GM12874 (cell line): Measurements from ENCODE around the gene APOBR.

Experiments
- TF ChIP-seq, protein P1 (sequence below): IDR thresholded peaks from 2 replicates; pipeline ENCODE4 v1.5.1; 2011; ENCODE audit warnings: low read depth, mild to moderate bottlenecking, control low read depth, low read length, moderate library complexity; ENCODE audit not compliant: insufficient read depth

Gene APOBR

DNA sequence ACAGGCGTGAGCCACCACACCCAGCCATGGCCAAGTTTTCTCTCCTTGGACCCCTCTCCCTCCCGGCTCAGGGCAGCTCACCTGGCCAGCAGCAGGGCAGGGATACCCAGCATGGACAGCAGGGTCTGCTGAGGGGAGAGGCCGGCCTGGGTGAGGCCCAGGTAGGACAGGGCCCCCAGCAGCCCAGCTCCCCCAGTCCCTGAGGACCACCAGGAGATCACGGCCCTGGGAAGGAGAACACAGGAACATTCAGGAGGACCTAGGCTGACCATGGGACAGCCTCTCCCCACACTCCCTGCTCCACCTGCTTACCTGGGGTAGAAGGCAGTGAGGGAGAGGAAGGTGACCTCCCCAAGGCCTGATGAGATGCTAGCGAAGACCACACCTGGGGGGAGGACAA is 8.2 kb upstream of the APOBR start:
- TF ChIP-seq, protein P1, sequence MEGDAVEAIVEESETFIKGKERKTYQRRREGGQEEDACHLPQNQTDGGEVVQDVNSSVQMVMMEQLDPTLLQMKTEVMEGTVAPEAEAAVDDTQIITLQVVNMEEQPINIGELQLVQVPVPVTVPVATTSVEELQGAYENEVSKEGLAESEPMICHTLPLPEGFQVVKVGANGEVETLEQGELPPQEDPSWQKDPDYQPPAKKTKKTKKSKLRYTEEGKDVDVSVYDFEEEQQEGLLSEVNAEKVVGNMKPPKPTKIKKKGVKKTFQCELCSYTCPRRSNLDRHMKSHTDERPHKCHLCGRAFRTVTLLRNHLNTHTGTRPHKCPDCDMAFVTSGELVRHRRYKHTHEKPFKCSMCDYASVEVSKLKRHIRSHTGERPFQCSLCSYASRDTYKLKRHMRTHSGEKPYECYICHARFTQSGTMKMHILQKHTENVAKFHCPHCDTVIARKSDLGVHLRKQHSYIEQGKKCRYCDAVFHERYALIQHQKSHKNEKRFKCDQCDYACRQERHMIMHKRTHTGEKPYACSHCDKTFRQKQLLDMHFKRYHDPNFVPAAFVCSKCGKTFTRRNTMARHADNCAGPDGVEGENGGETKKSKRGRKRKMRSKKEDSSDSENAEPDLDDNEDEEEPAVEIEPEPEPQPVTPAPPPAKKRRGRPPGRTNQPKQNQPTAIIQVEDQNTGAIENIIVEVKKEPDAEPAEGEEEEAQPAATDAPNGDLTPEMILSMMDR, result no peak

DNA sequence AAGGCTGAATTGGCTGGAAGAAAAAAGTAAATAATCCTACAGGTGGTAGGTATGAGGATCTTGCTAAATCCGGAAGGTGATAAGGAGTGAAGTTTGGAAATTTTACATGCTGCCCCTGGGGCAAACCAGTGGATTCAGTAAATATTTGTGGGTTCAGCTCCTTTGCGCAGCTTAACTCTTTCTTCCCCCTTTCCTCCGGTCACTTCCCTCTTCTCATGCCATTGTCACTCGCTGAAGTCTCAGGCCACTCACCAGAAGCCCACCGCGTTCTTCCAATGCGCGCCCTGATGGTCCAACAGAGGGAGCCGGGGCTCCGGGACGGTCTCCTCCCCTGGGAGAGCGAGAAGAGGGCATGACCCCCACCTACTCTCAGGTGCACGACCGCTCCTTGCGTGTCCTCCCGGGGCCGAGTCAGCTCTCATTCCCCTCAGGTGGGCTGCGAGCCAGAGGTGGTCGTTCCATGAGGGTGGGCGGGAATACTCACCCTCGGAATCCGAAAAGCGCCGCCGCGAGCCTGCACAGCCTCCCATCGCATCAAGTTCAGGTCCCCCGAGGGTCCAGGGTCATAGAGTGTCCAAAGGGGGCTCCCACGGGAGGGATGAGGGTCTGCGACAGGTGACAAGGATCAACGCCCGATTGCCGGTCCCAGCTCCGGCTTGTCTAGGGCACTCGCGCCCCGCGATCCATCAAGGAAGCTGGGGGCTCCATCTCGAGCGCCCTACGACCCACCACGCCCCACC is 3.0 kb upstream of the APOBR start:
- TF ChIP-seq, protein P1, result peak; percentile 12; the same call in 1 of the 2 replicates

DNA sequence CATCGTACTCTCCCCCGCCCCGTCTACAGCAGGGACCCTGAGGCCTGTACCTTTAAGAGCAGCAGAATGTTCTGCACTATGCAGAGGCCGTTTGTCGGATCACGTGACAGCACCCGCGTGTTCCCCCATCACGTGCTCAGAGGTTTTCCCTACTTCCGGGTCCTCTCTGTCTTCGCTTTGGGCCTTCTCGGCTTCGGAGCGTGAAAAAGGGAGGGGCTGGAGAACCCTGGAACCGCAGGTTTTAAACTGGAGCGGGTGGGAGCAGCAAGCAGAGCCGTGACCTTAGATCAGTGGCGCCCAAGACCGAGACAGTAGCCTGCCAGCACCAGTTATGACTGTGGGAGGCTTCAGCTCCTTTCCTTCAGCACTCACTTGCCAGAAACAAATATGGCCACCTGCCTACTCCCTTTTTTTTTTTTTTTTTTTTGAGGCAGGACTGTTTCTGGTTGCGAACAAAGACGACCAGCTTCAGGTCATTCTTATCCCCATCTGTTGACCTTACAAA is 2.4 kb upstream of the APOBR start, which contains the start of gene CLN3:
Gene CLN3 (minus strand): TSS at position 105 of the 505 bp plus-strand sequence. CDS start 315 bp downstream, outside the sequence.
- TF ChIP-seq, protein P1, result no peak

DNA sequence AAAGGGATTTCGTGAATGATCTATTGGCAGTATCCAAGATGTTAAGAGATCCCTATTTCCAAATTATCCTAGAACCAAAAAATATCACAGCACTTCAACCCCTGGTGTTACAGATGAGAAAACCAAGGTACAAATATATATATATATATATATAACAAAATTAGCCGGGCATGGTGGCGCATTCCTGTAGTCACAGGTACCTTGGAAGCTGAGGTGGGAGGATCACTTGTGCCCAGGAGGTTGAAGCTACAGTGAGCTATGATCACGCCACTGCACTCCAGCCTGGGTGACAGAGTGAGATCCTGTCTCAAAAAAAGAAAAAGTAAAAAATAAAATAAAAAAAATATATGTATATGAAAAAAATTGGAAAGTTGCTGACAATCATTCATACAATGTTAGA is 1.9 kb upstream of the APOBR start:
- TF ChIP-seq, protein P1, result no peak

DNA sequence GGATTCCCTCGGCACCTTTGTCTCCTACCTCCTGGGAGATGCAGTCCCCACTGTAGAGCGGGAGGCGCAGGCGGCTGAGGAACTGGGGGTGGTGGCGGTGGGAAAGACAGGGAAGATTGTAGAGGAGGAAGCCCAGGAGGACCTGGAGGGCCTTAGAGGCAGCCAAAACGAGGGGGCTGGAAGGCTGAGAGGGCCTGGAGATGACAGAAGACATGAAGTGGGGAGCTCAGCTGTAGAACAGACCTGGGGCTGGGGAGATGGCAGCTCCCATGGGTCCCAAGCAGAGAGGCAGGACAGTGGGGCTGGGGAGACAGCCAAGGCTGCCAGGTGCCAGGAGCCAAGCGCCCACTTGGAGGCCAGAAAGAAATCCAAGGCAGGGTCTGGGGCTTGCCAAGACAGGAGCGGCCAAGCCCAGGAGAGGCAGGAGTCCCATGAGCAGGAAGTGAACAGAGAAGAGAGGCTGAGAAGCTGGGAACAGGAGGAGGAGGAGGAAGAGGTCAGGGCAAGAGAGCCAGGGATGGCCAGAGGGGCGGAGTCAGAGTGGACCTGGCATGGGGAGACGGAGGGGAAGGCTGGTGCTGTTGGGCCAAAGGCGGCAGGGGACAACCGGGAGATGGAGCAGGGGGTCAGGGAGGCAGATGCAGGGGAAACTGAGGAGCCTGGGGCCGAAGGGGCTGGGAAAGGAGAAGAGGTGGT is 803 bp downstream of the APOBR start:
- TF ChIP-seq, protein P1, result no peak

DNA sequence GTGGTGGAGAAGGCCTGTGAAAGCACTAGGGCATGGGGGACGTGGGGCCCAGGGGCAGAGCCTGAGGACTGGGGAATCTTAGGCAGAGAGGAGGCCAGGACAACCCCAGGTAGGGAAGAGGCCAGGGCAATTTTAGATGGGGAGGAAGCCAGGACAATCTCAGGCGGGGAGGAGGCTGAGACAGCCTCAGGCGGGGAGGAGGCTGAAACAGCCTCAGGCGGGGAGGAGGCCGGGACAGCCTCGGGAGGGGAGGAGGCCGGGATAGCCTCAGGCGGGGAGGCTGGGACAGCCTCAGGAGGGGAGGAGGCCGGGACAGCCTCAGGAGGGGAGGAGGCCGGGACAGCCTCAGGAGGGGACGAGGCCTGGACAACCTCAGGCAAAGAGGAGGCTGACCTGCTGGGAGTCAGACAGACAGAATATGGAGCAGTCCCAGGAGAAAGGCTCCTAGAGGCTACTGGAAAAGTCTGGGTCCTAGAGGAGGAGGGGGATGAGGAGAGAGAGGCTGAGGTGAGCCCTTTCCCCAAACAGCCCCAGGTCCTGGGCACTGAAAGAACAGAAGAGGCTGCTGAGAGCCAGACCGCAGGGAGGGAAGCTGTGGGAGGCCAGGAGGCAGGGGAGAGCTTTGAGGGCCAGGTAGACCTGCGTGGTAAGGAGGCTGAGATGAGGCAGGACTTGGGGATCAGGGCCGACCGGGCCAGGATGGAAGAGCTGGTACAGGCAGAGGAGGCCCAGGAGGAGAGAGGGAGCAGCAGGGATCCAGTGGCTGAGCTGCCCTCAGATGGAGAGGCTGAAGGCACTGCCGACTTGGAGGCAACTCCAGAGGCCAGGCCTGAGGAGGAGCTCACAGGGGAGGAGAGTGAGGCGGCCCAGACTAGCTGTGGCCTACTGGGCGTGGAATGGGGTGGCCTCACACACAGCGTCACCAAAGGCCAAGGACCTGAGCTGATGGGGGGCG is 1.6 kb downstream of the APOBR start:
- TF ChIP-seq, protein P1, result no peak
